Fibroblast of skin of back (primary cell): Measurements from ENCODE around the gene NR2F1.
A peak's percentile ranks its signal among the peaks of the same experiment; 100 is the strongest.

Experiments used
- DNase-seq: peaks from one replicate; pipeline ENCODE4 v3.0.0-alpha.2; 2013

The NR2F1 gene

GRCh38 chr5:93577854-93578812 lies 4.9 kb upstream of the NR2F1 start:
- no peak for DNase-seq

GRCh38 chr5:93578813-93579691 lies 4.0 kb upstream of the NR2F1 start:
- peak; percentile 70 for DNase-seq

- peak; percentile 31 for DNase-seq
These were observed 3.3 kb upstream of the NR2F1 start for GRCh38 chr5:93579692-93580062.

- DNase-seq = peak; percentile 64
These were observed 2.7 kb upstream of the NR2F1 start for GRCh38 chr5:93580063-93580926.

- DNase-seq = peak; percentile 50
These were observed 2.0 kb upstream of the NR2F1 start, which contains the start of gene NR2F1-AS1 for GRCh38 chr5:93580927-93581445. TSS of gene NR2F1-AS1 (minus strand) at chr5:93581219.

GRCh38 chr5:93582167-93582462 lies 907 bp upstream of the NR2F1 start:
- no peak for DNase-seq

GRCh38 chr5:93583439-93583767 lies 381 bp downstream of the NR2F1 start:
- no peak for DNase-seq

GRCh38 chr5:93583768-93584595 lies 960 bp downstream of the NR2F1 start:
- peak; percentile 67 for DNase-seq

- DNase-seq = no peak
These were observed 1.6 kb downstream of the NR2F1 start for GRCh38 chr5:93584596-93585040.

- peak; percentile 46 for DNase-seq
These were observed 2.2 kb downstream of the NR2F1 start for GRCh38 chr5:93585041-93585766.

- DNase-seq = no peak
These were observed 2.9 kb downstream of the NR2F1 start for GRCh38 chr5:93585767-93586385.

GRCh38 chr5:93586736-93587596 lies 3.9 kb downstream of the NR2F1 start:
- DNase-seq = no peak

GRCh38 chr5:93587597-93588351 lies 4.8 kb downstream of the NR2F1 start:
- no peak for DNase-seq

GRCh38 chr5:93588352-93589151 lies 5.5 kb downstream of the NR2F1 start:
- DNase-seq = no peak

GRCh38 chr5:93589152-93589828 lies 6.3 kb downstream of the NR2F1 start:
- no peak for DNase-seq

- no peak for DNase-seq
These were observed 6.8 kb downstream of the NR2F1 start for GRCh38 chr5:93589829-93590215.

GRCh38 chr5:93590493-93590892 lies 7.5 kb downstream of the NR2F1 start:
- DNase-seq = no peak
